H1 (cell line): ENCODE measurements around the gene UBA6. TPM values are rescaled to one million over a fixed set of nuclear protein-coding genes. Genes with fewer than 3 reads are reported as not detected.

Experiments used
- CEBPB ChIP-seq: IDR thresholded peaks from 2 replicates; pipeline ENCODE4 v1.6.1; 2012; ENCODE audit warnings: low read depth, low read length
- CHD1 ChIP-seq: IDR thresholded peaks from 2 replicates; pipeline ENCODE4 v1.6.1; 2012; ENCODE audit warnings: low read depth, low read length, improper control_type of control experiment
- EZH2 ChIP-seq: fragments of 200-600 bp; sonication (generic); IDR thresholded peaks from 2 replicates; pipeline ENCODE4 v1.7.1; 2012; ENCODE audit warnings: low read depth, mild to moderate bottlenecking, moderate library complexity, low read length, inconsistent platforms; ENCODE audit not compliant: severe bottlenecking
- HDAC2 ChIP-seq, 2 experiments: fragments of 300-600 bp in 1 of 2; sonication (generic) in 1 of 2; IDR thresholded peaks; 2 replicates each; pipeline ENCODE4 v1.6.1; 2011 to 2012; ENCODE audit warnings: low read depth in 2 of 2, low read length in 2 of 2, mild to moderate bottlenecking in 2 of 2, moderate library complexity in 2 of 2, borderline replicate concordance in 1 of 2, inconsistent platforms in 1 of 2
- MAX ChIP-seq: IDR thresholded peaks from 2 replicates; pipeline ENCODE4 v1.6.1; 2012; ENCODE audit warnings: inconsistent platforms
- NANOG ChIP-seq: IDR thresholded peaks from 2 replicates; pipeline ENCODE4 v1.6.1; 2011; ENCODE audit warnings: low read length, low read depth, mild to moderate bottlenecking, inconsistent platforms; ENCODE audit not compliant: insufficient read depth, poor library complexity, severe bottlenecking
- SRF ChIP-seq: IDR thresholded peaks from 2 replicates; pipeline ENCODE4 v1.6.1; 2011; ENCODE audit warnings: mild to moderate bottlenecking, low read depth, low read length, moderate library complexity
- polyA plus RNA-seq, 7 experiments: library from polyadenylated mRNA; depleted of rRNA in 3 of 7; stranded (reverse) in 5 of 7; unstranded in 2 of 7; fragments of >200 nt in 5 of 7; fragments of 200-250 nt in 2 of 7; gene quantifications; 1 replicate in 5 of 7; 2 replicates in 1 of 7; 4 replicates in 1 of 7; pipeline versions ENCODE4 v1.2.1 to v1.2.3, GENCODE V29; 2011 to 2013; ENCODE audit warnings: missing spikeins in 2 of 7, mixed read lengths in 2 of 7
- total RNA-seq: library from RNA; stranded (reverse); fragmentation: NEBNext Ultra II Directional; extraction: Animal tissue kit (Norgen Biotek cat#: 25700); gene quantifications from 2 replicates; pipeline ENCODE4 v1.2.1, GENCODE V29; 2021
- TF ChIP-seq, protein P1 (sequence below): fragments of 300-600 bp; sonication (generic); IDR thresholded peaks from 2 replicates; pipeline ENCODE4 v1.7.1; 2012; ENCODE audit warnings: low read length, moderate library complexity, mild to moderate bottlenecking, inconsistent platforms; ENCODE audit not compliant: insufficient replicate concordance

The UBA6 gene
- total and polyA plus RNA-seq, 2 of the 8 experiments (the other 6 are each of a cell fraction or from before 2014, with no cell fraction given) = 17.4 to 74.3 TPM

DNA sequence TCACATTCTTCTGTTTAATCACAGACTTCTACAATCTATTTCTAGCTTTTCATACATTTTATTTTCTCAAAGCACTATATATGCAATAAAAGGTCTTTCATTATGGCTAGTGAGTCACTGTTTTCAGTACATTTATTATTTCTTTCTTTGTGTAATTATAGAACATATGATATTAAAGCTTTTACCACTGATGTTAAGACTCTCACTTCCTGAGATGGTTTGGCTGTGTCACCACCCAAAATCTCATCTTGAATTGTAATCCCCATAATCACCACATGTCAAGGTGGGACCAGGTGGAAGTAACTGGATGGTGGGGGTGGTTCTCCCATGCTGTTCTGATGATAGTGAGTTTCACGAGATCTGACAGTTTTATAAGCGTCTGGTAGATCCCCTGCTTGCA lies 41.9 kb downstream of the UBA6 start (continued):
- TF ChIP-seq, protein P1, sequence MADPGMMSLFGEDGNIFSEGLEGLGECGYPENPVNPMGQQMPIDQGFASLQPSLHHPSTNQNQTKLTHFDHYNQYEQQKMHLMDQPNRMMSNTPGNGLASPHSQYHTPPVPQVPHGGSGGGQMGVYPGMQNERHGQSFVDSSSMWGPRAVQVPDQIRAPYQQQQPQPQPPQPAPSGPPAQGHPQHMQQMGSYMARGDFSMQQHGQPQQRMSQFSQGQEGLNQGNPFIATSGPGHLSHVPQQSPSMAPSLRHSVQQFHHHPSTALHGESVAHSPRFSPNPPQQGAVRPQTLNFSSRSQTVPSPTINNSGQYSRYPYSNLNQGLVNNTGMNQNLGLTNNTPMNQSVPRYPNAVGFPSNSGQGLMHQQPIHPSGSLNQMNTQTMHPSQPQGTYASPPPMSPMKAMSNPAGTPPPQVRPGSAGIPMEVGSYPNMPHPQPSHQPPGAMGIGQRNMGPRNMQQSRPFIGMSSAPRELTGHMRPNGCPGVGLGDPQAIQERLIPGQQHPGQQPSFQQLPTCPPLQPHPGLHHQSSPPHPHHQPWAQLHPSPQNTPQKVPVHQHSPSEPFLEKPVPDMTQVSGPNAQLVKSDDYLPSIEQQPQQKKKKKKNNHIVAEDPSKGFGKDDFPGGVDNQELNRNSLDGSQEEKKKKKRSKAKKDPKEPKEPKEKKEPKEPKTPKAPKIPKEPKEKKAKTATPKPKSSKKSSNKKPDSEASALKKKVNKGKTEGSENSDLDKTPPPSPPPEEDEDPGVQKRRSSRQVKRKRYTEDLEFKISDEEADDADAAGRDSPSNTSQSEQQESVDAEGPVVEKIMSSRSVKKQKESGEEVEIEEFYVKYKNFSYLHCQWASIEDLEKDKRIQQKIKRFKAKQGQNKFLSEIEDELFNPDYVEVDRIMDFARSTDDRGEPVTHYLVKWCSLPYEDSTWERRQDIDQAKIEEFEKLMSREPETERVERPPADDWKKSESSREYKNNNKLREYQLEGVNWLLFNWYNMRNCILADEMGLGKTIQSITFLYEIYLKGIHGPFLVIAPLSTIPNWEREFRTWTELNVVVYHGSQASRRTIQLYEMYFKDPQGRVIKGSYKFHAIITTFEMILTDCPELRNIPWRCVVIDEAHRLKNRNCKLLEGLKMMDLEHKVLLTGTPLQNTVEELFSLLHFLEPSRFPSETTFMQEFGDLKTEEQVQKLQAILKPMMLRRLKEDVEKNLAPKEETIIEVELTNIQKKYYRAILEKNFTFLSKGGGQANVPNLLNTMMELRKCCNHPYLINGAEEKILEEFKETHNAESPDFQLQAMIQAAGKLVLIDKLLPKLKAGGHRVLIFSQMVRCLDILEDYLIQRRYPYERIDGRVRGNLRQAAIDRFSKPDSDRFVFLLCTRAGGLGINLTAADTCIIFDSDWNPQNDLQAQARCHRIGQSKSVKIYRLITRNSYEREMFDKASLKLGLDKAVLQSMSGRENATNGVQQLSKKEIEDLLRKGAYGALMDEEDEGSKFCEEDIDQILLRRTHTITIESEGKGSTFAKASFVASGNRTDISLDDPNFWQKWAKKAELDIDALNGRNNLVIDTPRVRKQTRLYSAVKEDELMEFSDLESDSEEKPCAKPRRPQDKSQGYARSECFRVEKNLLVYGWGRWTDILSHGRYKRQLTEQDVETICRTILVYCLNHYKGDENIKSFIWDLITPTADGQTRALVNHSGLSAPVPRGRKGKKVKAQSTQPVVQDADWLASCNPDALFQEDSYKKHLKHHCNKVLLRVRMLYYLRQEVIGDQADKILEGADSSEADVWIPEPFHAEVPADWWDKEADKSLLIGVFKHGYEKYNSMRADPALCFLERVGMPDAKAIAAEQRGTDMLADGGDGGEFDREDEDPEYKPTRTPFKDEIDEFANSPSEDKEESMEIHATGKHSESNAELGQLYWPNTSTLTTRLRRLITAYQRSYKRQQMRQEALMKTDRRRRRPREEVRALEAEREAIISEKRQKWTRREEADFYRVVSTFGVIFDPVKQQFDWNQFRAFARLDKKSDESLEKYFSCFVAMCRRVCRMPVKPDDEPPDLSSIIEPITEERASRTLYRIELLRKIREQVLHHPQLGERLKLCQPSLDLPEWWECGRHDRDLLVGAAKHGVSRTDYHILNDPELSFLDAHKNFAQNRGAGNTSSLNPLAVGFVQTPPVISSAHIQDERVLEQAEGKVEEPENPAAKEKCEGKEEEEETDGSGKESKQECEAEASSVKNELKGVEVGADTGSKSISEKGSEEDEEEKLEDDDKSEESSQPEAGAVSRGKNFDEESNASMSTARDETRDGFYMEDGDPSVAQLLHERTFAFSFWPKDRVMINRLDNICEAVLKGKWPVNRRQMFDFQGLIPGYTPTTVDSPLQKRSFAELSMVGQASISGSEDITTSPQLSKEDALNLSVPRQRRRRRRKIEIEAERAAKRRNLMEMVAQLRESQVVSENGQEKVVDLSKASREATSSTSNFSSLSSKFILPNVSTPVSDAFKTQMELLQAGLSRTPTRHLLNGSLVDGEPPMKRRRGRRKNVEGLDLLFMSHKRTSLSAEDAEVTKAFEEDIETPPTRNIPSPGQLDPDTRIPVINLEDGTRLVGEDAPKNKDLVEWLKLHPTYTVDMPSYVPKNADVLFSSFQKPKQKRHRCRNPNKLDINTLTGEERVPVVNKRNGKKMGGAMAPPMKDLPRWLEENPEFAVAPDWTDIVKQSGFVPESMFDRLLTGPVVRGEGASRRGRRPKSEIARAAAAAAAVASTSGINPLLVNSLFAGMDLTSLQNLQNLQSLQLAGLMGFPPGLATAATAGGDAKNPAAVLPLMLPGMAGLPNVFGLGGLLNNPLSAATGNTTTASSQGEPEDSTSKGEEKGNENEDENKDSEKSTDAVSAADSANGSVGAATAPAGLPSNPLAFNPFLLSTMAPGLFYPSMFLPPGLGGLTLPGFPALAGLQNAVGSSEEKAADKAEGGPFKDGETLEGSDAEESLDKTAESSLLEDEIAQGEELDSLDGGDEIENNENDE = no peak
- TF ChIP-seq CEBPB = no peak
- TF ChIP-seq MAX = no peak
- no peak for TF ChIP-seq CHD1
- no peak for TF ChIP-seq EZH2
- no peak for TF ChIP-seq SRF
- TF ChIP-seq HDAC2 (IDR thresholded peaks at IDR 0.05; ENCODE audit: borderline replicate concordance in 1 of 2, low read depth in 2 of 2, low read length in 2 of 2) = no peak
- no peak for TF ChIP-seq NANOG
